AG09309 (cell line): ENCODE measurements around the gene ATL3.
A peak's percentile ranks its signal among the peaks of the same experiment; 100 is the strongest.

Experiments
- DNase-seq: peaks from one replicate; pipeline ENCODE4 v3.0.0-alpha.2; 2010; ENCODE audit warnings: low read depth
- H3K4me3 ChIP-seq: 2 replicates; pipeline ENCODE4 v1.5.1; 2011; ENCODE audit warnings: mild to moderate bottlenecking, low read depth, low read length, moderate library complexity; ENCODE audit not compliant: control insufficient read depth
- CTCF ChIP-seq: IDR thresholded peaks from 2 replicates; pipeline ENCODE4 v1.5.1; 2011; ENCODE audit warnings: mild to moderate bottlenecking, low read depth, low read length, inconsistent platforms; ENCODE audit not compliant: insufficient read depth, control insufficient read depth; ENCODE audit errors: missing control alignments

Gene ATL3

GRCh38 chr11:63574856-63575602 is 96.1 kb downstream of the ATL3 start:
- no peak for TF ChIP-seq CTCF
- DNase-seq: no peak
- peak overlapping the region; percentile 21 for H3K4me3 ChIP-seq
